Astrocyte of the spinal cord (primary cell): ENCODE results near the gene CAVIN2.

Experiments used
- DNase-seq: peaks from one replicate; pipeline ENCODE4 v3.0.0; 2011; ENCODE audit warnings: low read depth, low spot score
- H3K4me3 ChIP-seq: 2 replicates; pipeline ENCODE4 v1.5.1; 2011; ENCODE audit warnings: low read depth, mild to moderate bottlenecking, low read length, moderate library complexity
- in situ Hi-C: cut with HindIII; loops from 2 replicates; pipeline ENCODE4 v1.10.0; 2017; ENCODE audit warnings: low sequenced_read_pairs
- TF ChIP-seq, protein P1 (sequence below): IDR thresholded peaks from 2 replicates; pipeline ENCODE4 v1.5.1; 2012; ENCODE audit warnings: low read depth, mild to moderate bottlenecking, low read length, inconsistent platforms

Gene CAVIN2

DNA sequence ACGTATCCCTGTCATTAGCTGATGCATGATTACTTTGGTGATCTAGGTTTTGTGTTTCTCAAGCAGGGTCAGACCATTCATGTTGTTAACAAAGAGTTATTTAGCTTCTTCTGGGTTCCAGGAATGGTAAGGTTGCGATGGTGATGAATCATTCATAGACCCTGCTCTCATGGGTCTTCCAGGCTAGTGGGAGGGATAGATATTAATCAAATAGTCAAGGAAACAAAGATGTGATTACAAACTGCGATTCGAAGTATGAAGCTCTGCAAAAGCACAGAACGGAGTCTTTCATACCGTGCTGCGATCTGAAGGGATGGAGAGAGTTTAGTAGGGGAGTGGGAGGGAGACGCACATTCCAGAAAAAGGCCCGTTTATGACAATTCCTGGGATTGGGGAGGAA is 42.1 kb downstream of the CAVIN2 start:
- H3K4me3 ChIP-seq = no peak overlapping the region
- TF ChIP-seq, protein P1, sequence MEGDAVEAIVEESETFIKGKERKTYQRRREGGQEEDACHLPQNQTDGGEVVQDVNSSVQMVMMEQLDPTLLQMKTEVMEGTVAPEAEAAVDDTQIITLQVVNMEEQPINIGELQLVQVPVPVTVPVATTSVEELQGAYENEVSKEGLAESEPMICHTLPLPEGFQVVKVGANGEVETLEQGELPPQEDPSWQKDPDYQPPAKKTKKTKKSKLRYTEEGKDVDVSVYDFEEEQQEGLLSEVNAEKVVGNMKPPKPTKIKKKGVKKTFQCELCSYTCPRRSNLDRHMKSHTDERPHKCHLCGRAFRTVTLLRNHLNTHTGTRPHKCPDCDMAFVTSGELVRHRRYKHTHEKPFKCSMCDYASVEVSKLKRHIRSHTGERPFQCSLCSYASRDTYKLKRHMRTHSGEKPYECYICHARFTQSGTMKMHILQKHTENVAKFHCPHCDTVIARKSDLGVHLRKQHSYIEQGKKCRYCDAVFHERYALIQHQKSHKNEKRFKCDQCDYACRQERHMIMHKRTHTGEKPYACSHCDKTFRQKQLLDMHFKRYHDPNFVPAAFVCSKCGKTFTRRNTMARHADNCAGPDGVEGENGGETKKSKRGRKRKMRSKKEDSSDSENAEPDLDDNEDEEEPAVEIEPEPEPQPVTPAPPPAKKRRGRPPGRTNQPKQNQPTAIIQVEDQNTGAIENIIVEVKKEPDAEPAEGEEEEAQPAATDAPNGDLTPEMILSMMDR = no peak
- in situ Hi-C loops = no loop called here
- no peak for DNase-seq

DNA sequence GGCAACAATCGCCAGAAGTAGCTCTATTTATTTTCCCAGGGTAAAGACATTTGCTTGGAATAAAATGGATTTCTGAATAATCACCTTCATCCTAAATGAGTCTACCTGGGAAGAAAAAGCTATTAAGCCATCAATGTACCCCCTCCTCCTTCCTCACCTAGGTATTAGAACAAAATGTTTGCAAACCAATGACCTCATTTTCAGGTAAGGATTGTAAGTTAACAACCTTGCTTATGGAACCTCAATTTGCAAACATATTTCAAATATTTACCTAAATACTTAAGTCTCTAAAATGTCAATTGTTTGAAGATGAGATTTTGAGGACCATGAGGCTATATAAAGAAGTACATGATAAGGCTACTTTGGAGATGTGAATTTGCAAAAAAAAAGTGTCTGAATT is 43.9 kb downstream of the CAVIN2 start:
- in situ Hi-C loops = no loop called here
- no peak for DNase-seq
- TF ChIP-seq, protein P1 = no peak
- no peak overlapping the region for H3K4me3 ChIP-seq

DNA sequence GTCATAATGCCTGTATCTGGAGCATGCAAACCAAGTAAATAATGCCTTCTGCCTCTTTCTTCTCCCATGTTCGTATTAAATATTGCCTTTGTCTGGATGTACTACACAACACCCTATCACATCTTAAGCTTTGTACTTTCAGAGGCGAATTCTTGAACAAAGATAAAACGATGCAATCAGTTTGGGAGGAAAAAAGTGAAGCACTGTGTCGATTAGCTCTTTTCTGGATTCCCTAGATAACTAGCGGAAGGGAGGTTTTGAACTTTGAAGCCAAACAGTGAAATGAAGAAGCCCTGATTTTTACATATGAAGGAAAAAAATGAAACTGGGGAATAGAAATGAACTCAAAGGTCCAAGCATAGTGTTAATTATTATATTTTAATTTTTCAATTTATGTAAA is 44.7 kb downstream of the CAVIN2 start:
- TF ChIP-seq, protein P1 = no peak
- in situ Hi-C loops = no loop called here
- no peak overlapping the region for H3K4me3 ChIP-seq
- DNase-seq = no peak

- TF ChIP-seq, protein P1 = no peak
- DNase-seq = no peak
- in situ Hi-C loops = no loop called here
- no peak overlapping the region for H3K4me3 ChIP-seq
Observed at GRCh38 chr2:191800874-191801273, 46.0 kb downstream of the CAVIN2 start.

DNA sequence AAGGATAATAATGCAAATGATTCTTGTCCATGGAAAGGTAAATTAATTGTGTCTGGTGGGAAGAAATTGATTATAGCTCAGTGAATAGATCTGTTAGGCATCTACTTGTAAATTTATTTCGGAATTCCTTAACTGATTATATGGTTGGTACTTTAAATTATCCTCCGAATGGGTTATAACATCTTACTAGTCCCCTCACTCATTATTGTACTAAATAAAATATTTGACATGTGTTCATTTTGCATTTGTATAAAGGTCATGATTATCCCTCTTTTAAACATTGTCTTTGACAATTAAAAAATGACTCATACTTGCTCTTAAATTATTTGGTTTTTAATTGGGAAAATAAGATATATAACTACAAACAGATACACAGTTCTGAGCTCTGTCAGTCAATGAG is 47.4 kb downstream of the CAVIN2 start:
- in situ Hi-C loops = no loop called here
- no peak for DNase-seq
- H3K4me3 ChIP-seq = no peak overlapping the region
- TF ChIP-seq, protein P1 = no peak

GRCh38 chr2:191797942-191798876 is 48.7 kb downstream of the CAVIN2 start:
- DNase-seq = no peak
- in situ Hi-C loops = no loop called here
- TF ChIP-seq, protein P1 = no peak
- no peak overlapping the region for H3K4me3 ChIP-seq
